Inflammatory macrophage treated with lipopolysaccharide for 4 hours (primary cell): ENCODE measurements around the gene GRM4.

Experiments
- DNase-seq: peaks from one replicate; pipeline ENCODE4 v3.0.0-alpha.2; 2020

Gene GRM4

DNA sequence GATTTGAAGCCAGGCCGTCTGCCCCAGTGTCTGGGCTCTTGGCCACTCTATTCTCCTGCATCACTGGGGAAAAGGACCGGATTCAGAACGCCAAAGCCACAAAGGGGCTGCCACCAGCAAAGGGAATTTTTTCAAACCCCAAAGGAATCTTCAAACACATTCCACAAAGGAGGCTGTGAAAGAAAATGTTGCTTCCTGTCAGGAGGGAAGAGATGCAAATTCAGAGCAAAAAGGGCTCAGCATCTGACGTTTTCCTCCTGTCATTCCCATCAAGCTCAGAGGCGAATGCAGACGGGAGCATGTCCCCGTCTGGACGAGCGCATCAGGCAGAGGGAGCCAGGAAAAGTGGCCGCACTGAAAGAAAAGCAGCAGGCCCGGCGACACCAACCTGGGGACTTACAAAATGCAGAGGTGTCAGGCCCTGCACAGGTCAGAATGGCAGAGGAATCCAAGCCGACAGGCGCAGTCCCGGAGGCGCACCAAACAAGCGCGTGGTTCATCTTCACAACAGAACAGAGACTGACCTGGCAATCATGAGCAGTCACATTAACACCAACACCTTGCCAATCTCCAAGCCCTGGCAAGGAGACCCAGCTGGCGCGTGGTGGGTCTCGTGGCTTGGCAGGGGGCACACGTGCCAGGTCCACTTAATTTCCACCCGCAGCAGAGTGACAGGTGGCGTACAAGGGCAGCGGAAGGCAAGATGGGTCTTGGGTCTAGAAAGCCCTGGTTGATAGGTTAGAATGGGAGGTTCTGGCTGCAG, 62.8 kb downstream of the GRM4 start:
- no peak for DNase-seq

DNA sequence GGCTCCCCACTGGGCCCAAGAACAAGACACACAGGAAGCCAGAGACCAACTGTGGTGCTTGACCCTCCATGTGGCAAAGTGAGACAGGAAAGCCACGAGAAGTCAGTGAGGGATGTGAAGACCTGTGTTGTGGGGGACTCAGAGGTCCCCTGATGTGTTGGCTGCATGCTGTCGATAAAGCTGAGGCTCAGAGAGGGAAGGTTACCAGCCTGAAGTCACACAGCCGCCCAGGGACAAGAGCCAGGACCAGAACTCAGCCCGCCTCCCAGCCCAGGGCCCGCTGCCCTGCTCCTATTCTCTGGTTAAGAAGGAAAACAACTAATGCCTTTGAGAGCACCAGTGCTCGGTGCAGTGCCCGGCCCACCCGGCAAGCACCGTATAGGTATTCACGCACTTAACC, 63.5 kb downstream of the GRM4 start:
- DNase-seq, result no peak

- DNase-seq, result no peak
These were observed 65.5 kb downstream of the GRM4 start for GRCh38 chr6:34080357-34080756.

- DNase-seq, result no peak
These were observed 66.0 kb downstream of the GRM4 start for GRCh38 chr6:34079899-34080298.

DNA sequence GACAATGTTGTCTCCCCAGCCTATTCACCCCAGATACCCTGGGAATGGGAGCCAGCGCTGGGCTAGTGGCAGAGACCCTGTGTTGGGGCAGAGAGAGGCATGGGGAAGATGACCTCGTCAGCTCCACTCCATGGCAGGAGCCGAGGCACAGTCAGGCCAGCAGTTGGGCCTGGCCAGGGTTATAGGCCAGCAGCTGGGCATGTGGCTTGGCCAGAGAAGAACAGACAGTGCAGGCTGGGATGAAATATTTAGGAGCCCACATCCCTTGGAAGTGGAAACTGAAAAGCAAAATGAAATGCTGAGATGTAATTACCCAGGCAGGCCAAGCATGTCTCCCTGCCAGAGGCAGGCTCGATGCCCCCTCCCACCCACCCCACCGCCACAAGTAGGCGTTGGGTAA, 70.0 kb downstream of the GRM4 start:
- no peak for DNase-seq

GRCh38 chr6:34074064-34074742, 71.7 kb downstream of the GRM4 start:
- no peak for DNase-seq

- no peak for DNase-seq
These were observed 72.3 kb downstream of the GRM4 start for GRCh38 chr6:34073540-34073939.

DNA sequence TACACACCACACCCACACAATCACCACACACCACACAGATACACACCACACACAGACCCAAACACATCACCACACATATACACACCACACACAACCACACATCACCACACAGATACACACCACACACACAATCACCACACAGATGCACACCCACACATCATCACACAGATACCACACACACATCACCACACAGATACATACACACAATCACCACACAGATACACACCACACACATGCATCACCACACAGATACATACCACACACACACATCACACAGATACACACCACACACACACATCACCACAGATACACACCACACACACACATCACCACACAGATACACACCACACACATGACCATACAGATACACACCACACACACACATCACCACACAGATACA, 73.2 kb downstream of the GRM4 start:
- DNase-seq, result no peak

DNA sequence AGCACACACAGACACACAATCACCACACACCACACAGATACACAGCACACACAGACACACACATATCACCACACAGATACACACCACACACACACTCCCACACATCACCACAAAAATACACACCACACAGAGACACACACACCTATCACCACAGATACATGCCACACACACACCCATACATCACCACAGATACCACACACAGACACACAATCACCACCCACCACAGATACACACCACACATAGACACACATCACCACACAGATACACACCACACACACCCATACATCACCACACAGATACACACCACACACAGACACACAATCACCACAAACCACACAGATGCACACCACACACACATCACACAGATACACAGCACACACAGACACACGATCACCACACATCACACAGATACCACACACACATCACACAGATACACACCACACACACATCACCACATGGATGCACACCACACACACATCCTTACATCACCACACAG, 74.0 kb downstream of the GRM4 start:
- DNase-seq, result no peak

DNA sequence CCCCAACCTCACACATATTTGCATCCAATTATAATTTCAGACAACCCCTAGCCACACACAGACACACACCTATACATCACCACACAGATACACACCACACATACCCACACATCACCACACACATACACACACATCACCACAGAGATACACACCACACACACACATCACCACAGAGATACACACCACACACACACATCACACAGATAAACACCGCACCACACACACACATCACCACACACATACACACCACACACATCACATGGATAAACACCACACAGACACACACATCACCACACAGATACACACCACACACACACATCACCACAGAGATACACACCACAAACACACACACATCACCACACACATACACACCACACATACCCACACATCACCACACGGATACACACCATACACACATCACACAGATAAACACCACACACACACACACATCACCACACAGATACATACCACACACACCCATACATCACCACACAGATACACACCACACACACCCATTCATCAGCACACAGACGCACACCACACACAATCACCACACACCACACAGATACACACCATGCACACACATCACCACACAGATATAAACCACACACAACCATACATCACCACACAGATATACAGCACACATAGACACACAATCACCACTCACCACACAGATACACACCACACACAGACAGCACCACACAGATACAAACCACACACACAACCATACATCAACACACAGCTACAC, 74.6 kb downstream of the GRM4 start:
- no peak for DNase-seq

- no peak for DNase-seq
These were observed 75.4 kb downstream of the GRM4 start for GRCh38 chr6:34070315-34071135.

GRCh38 chr6:34068462-34069044, 77.3 kb downstream of the GRM4 start:
- no peak for DNase-seq

- no peak for DNase-seq
These were observed 78.1 kb downstream of the GRM4 start for GRCh38 chr6:34067814-34068213.

DNA sequence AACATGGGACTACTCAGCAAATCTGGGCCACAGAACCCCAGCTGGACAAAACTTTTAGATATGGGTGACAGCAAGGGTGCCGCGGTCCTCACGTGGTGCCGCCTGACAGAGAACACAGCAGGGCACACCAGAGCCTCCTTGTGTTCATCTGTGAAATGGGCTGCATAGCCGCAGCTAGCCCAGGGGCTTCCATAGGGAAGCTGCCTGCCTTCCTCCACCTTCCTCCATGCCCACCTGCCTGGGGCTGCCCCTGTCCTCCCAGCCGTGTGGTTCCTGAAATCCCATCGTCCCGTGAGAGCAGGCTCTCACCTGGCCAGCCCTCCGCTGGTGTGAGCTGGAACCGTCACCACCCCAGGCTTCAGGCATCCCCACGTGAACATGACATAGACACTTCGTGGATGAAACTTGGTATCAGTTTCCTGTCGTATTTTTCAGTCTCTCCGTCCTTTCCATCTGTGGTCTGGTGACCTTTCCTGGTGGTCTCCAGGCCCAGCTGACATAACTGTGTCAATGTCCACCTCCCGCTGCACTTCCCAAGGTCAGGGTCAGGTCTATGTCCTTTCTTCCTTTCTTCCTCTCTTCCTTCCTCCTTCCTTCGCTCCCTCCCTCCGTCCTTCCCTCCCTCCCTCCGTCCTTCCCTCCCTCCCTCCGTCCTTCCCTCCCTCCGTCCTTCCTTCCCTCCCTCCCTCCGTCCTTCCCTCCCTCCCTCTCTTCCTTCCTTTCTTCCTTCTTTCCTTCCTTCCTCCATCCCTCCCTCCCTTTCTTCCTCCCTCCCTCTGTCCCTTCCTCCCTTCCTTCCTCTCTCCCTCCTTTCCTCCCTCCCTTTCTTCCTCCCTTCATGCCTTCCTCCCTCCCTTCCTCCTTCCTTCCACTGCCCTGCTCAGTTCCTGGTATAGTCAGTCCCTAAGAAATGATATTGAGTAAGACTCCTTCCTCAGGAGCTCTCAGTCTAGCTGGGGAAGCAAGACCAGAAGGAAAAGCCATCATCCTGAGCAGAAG, 78.8 kb downstream of the GRM4 start:
- DNase-seq, result no peak

DNA sequence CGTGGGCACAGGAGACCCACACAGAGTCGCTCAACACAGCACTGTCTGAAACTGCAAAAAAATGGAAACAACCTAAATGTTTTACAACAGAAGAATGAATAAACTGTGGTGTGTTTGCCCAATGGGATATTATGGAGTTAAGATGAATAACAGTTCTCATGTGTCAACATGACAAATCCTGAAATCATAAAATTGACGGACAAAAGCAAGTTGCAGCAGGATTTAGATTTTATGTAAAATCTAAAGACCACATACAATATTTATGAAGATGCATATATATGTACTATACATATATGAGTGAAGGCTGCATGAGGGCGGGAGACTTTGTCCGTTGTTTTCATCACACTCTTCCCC, 79.7 kb downstream of the GRM4 start:
- DNase-seq, result no peak

GRCh38 chr6:34065466-34066217, 80.2 kb downstream of the GRM4 start:
- DNase-seq, result no peak

- DNase-seq, result no peak
These were observed 81.2 kb downstream of the GRM4 start for GRCh38 chr6:34064675-34065074.

DNA sequence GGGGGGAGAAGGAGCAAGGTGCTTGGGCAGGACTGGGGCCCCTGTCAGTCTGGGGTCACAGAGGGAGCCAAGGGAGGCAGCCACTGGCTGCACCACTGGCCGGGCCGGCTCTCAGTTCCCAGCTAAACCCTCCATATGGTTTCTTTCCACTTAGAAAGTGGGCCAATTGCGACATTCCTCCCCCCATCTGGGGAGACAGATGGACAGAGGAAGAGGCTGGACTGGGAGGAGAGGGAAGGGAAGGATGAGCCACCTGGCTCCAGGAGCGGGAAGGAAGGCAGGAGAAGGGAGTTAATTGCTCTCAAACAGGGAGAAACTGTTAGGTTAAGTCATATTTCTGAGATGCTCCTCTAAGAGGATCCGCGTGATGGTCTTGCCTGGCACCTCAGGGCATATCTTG, 82.2 kb downstream of the GRM4 start:
- DNase-seq, result no peak

GRCh38 chr6:34062815-34063214, 83.1 kb downstream of the GRM4 start:
- DNase-seq, result no peak

DNA sequence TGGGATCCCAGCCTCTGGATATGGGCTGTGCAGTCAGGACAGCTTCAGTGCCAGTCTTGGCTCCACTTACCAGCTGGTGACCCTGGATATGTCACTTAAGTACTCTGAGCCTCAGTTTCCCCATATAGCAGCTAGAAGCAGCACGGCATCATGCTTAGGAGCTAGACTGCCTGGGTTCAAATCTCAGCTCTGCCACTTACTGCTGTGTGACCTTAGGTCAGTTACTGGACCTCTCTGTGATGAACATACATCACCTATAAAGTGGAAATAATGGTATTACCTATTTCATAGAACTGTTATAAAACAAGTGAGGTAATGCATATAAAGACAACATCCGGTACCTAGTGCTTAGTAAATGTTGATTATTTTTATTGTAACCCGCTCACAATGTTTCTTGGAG, 83.7 kb downstream of the GRM4 start:
- DNase-seq, result no peak

DNA sequence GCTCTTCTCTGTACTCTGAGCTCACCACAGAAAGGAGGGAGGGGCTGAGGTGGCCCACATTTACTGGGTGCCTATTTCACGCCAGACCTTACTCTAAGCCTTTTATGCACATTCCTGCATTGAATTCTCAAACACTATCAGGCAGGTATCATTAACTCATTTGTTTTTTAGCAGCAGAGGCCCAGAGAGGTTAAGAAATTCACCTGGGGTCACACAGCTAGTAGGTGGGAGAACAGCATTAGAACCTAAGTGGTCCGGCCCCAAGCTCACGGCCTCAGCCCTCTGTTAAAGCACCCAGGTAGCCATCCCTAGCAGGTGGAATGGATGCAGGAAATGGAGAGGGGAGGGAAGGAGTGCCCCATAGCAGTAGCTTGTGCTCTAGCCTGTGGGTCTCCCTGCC, 84.5 kb downstream of the GRM4 start:
- no peak for DNase-seq
